Measurements from ENCODE around the gene CD1C.
"Not testable (repeated sequence)": the region's sequence is repeated elsewhere in the genome, so short reads cannot be mapped to it uniquely, and the experiment has no call there.

CD1C gene

GRCh38 chr1:158282421-158282820 lies 7.3 kb upstream of the CD1C start:
- not testable (repeated sequence) for DNase-seq; H3K4ac ChIP-seq (ENCODE audit: low read depth, low read length); H2BK5ac ChIP-seq (ENCODE audit: low read length); H3K79me1 ChIP-seq (ENCODE audit: low read length); H4K5ac ChIP-seq (ENCODE audit: low read length); H3K4me1 ChIP-seq (ENCODE audit: control insufficient read depth, low read depth, low read length); H4K8ac ChIP-seq (ENCODE audit: low read depth, low read length); H3K23ac ChIP-seq (ENCODE audit: low read length); H3K36me3 ChIP-seq (ENCODE audit: control insufficient read depth, insufficient read depth, low read length); H3K56ac ChIP-seq (ENCODE audit: low read length); H3K4me2 ChIP-seq (ENCODE audit: low read length); H2BK120ac ChIP-seq (ENCODE audit: low read depth, low read length); H3K27me3 ChIP-seq (ENCODE audit: insufficient read depth, low read length, poor library complexity); H3K18ac ChIP-seq (ENCODE audit: low read length); H3K9ac ChIP-seq (ENCODE audit: low read length); H3K79me2 ChIP-seq (ENCODE audit: control insufficient read depth, insufficient read depth, low read length); H2AK5ac ChIP-seq (ENCODE audit: low read length); H3K4me3 ChIP-seq (ENCODE audit: low read length); H3K27ac ChIP-seq (ENCODE audit: low read depth, low read length); H2BK15ac ChIP-seq (replicated peaks; ENCODE audit: low read depth)
- no CpG with 5 or more reads among the region's 2 CpGs for WGBS (ENCODE audit: extremely low coverage, insufficient coverage, low lambda C conversion rate)

- Histone ChIP-seq H4K5ac (ENCODE audit: low read length) (no peak overlapping the region), H3K4me2 (ENCODE audit: low read length) (no peak overlapping the region), H3K23ac (ENCODE audit: low read length) (no peak overlapping the region), H3K79me1 (ENCODE audit: low read length) (no peaks in the 10 kb centered on the region), H3K36me3 (ENCODE audit: control insufficient read depth, insufficient read depth, low read length) (no peaks in the 10 kb centered on the region), H2BK5ac (ENCODE audit: low read length) (no peak overlapping the region), H3K56ac (ENCODE audit: low read length) (no peak overlapping the region), H3K79me2 (ENCODE audit: control insufficient read depth, insufficient read depth, low read length) (no peaks in the 10 kb centered on the region), H3K4ac (ENCODE audit: low read depth, low read length) (no peak overlapping the region), H3K4me1 (ENCODE audit: control insufficient read depth, low read depth, low read length) (no peaks in the 10 kb centered on the region), H4K8ac (ENCODE audit: low read depth, low read length) (no peak overlapping the region), H2BK15ac (replicated peaks; ENCODE audit: low read depth) (no peak overlapping the region), H3K18ac (ENCODE audit: low read length) (no peak overlapping the region), H3K27ac (ENCODE audit: low read depth, low read length) (no peak overlapping the region), H3K9ac (ENCODE audit: low read length) (no peak overlapping the region), H2AK5ac (ENCODE audit: low read length) (no peak overlapping the region), H2BK120ac (ENCODE audit: low read depth, low read length) (no peak overlapping the region), H3K4me3 (ENCODE audit: low read length) (no peak overlapping the region), H3K27me3 (ENCODE audit: insufficient read depth, low read length, poor library complexity) (no peaks in the 10 kb centered on the region)
- no CpG with 5 or more reads among the region's 2 CpGs for WGBS (ENCODE audit: extremely low coverage, insufficient coverage, low lambda C conversion rate)
- DNase-seq: peak; percentile 6
These were observed 5.8 kb upstream of the CD1C start for GRCh38 chr1:158283965-158284364.

GRCh38 chr1:158285756-158286241 lies 3.9 kb upstream of the CD1C start:
- Histone ChIP-seq H3K27ac (ENCODE audit: low read depth, low read length) (no peak overlapping the region), H2BK5ac (ENCODE audit: low read length) (no peak overlapping the region), H4K5ac (ENCODE audit: low read length) (no peak overlapping the region), H3K23ac (ENCODE audit: low read length) (no peak overlapping the region), H3K4me2 (ENCODE audit: low read length) (no peak overlapping the region), H3K4me3 (ENCODE audit: low read length) (no peak overlapping the region), H3K18ac (ENCODE audit: low read length) (no peak overlapping the region), H2BK120ac (ENCODE audit: low read depth, low read length) (no peak overlapping the region), H2BK15ac (replicated peaks; ENCODE audit: low read depth) (no peak overlapping the region), H3K56ac (ENCODE audit: low read length) (no peak overlapping the region), H3K36me3 (ENCODE audit: control insufficient read depth, insufficient read depth, low read length) (no peaks in the 10 kb centered on the region), H4K8ac (ENCODE audit: low read depth, low read length) (no peak overlapping the region), H3K4me1 (ENCODE audit: control insufficient read depth, low read depth, low read length) (no peaks in the 10 kb centered on the region), H3K79me1 (ENCODE audit: low read length) (no peaks in the 10 kb centered on the region), H3K79me2 (ENCODE audit: control insufficient read depth, insufficient read depth, low read length) (no peaks in the 10 kb centered on the region), H3K4ac (ENCODE audit: low read depth, low read length) (no peak overlapping the region), H3K27me3 (ENCODE audit: insufficient read depth, low read length, poor library complexity) (no peaks in the 10 kb centered on the region), H3K9ac (ENCODE audit: low read length) (no peak overlapping the region), H2AK5ac (ENCODE audit: low read length) (no peak overlapping the region)
- no peak for DNase-seq
- no CpG with 5 or more reads among the region's 7 CpGs for WGBS (ENCODE audit: extremely low coverage, insufficient coverage, low lambda C conversion rate)

GRCh38 chr1:158286487-158286886 lies 3.2 kb upstream of the CD1C start:
- WGBS (ENCODE audit: extremely low coverage, insufficient coverage, low lambda C conversion rate): no CpG with 5 or more reads among the region's 4 CpGs
- H2BK5ac ChIP-seq (ENCODE audit: low read length): no peak overlapping the region
- H3K56ac ChIP-seq (ENCODE audit: low read length): no peak overlapping the region
- no peak overlapping the region for H3K9ac ChIP-seq (ENCODE audit: low read length)
- H3K18ac ChIP-seq (ENCODE audit: low read length): no peak overlapping the region
- H3K4me1 ChIP-seq (ENCODE audit: control insufficient read depth, low read depth, low read length): no peaks in the 10 kb centered on the region
- no peak overlapping the region for H4K5ac ChIP-seq (ENCODE audit: low read length)
- no peak overlapping the region for H4K8ac ChIP-seq (ENCODE audit: low read depth, low read length)
- no peaks in the 10 kb centered on the region for H3K36me3 ChIP-seq (ENCODE audit: control insufficient read depth, insufficient read depth, low read length)
- no peaks in the 10 kb centered on the region for H3K79me2 ChIP-seq (ENCODE audit: control insufficient read depth, insufficient read depth, low read length)
- no peak overlapping the region for H3K4ac ChIP-seq (ENCODE audit: low read depth, low read length)
- no peaks in the 10 kb centered on the region for H3K27me3 ChIP-seq (ENCODE audit: insufficient read depth, low read length, poor library complexity)
- H3K4me2 ChIP-seq (ENCODE audit: low read length): no peak overlapping the region
- no peak overlapping the region for H3K23ac ChIP-seq (ENCODE audit: low read length)
- H3K79me1 ChIP-seq (ENCODE audit: low read length): no peaks in the 10 kb centered on the region
- DNase-seq: no peak
- no peak overlapping the region for H3K27ac ChIP-seq (ENCODE audit: low read depth, low read length)
- no peak overlapping the region for H2AK5ac ChIP-seq (ENCODE audit: low read length)
- no peak overlapping the region for H2BK120ac ChIP-seq (ENCODE audit: low read depth, low read length)
- no peak overlapping the region for H2BK15ac ChIP-seq (replicated peaks; ENCODE audit: low read depth)
- H3K4me3 ChIP-seq (ENCODE audit: low read length): no peak overlapping the region

- Histone ChIP-seq H2BK15ac (replicated peaks; ENCODE audit: low read depth) (no peak overlapping the region), H3K27me3 (ENCODE audit: insufficient read depth, low read length, poor library complexity) (no peaks in the 10 kb centered on the region), H4K8ac (ENCODE audit: low read depth, low read length) (no peak overlapping the region), H2AK5ac (ENCODE audit: low read length) (no peak overlapping the region), H3K4ac (ENCODE audit: low read depth, low read length) (no peak overlapping the region), H3K79me2 (ENCODE audit: control insufficient read depth, insufficient read depth, low read length) (no peaks in the 10 kb centered on the region), H3K36me3 (ENCODE audit: control insufficient read depth, insufficient read depth, low read length) (no peaks in the 10 kb centered on the region), H3K18ac (ENCODE audit: low read length) (no peak overlapping the region), H3K79me1 (ENCODE audit: low read length) (no peaks in the 10 kb centered on the region), H3K56ac (ENCODE audit: low read length) (no peak overlapping the region), H2BK120ac (ENCODE audit: low read depth, low read length) (no peak overlapping the region), H3K23ac (ENCODE audit: low read length) (no peak overlapping the region), H3K4me1 (ENCODE audit: control insufficient read depth, low read depth, low read length) (no peaks in the 10 kb centered on the region), H3K4me2 (ENCODE audit: low read length) (no peak overlapping the region), H3K27ac (ENCODE audit: low read depth, low read length) (no peak overlapping the region), H3K4me3 (ENCODE audit: low read length) (no peak overlapping the region), H2BK5ac (ENCODE audit: low read length) (no peak overlapping the region), H4K5ac (ENCODE audit: low read length) (no peak overlapping the region), H3K9ac (ENCODE audit: low read length) (no peak overlapping the region)
- peak; percentile 2 for DNase-seq
- WGBS (ENCODE audit: extremely low coverage, insufficient coverage, low lambda C conversion rate): no CpG with 5 or more reads among the region's 1 CpG
These were observed 2.8 kb upstream of the CD1C start for GRCh38 chr1:158286941-158287346.

- no peaks in the 10 kb centered on the region for H3K4me1 ChIP-seq (ENCODE audit: control insufficient read depth, low read depth, low read length)
- no peak overlapping the region for H2AK5ac ChIP-seq (ENCODE audit: low read length)
- no peak overlapping the region for H3K27ac ChIP-seq (ENCODE audit: low read depth, low read length)
- no peak overlapping the region for H4K8ac ChIP-seq (ENCODE audit: low read depth, low read length)
- no peak overlapping the region for H2BK15ac ChIP-seq (replicated peaks; ENCODE audit: low read depth)
- H3K27me3 ChIP-seq (ENCODE audit: insufficient read depth, low read length, poor library complexity): no peaks in the 10 kb centered on the region
- no peak overlapping the region for H3K56ac ChIP-seq (ENCODE audit: low read length)
- H3K18ac ChIP-seq (ENCODE audit: low read length): no peak overlapping the region
- no peak overlapping the region for H4K5ac ChIP-seq (ENCODE audit: low read length)
- no peak overlapping the region for H2BK5ac ChIP-seq (ENCODE audit: low read length)
- no CpG with 5 or more reads among the region's 5 CpGs for WGBS (ENCODE audit: extremely low coverage, insufficient coverage, low lambda C conversion rate)
- H3K9ac ChIP-seq (ENCODE audit: low read length): no peak overlapping the region
- H2BK120ac ChIP-seq (ENCODE audit: low read depth, low read length): no peak overlapping the region
- H3K4me3 ChIP-seq (ENCODE audit: low read length): no peak overlapping the region
- no peak for DNase-seq
- no peaks in the 10 kb centered on the region for H3K79me1 ChIP-seq (ENCODE audit: low read length)
- H3K36me3 ChIP-seq (ENCODE audit: control insufficient read depth, insufficient read depth, low read length): no peaks in the 10 kb centered on the region
- no peak overlapping the region for H3K23ac ChIP-seq (ENCODE audit: low read length)
- H3K79me2 ChIP-seq (ENCODE audit: control insufficient read depth, insufficient read depth, low read length): no peaks in the 10 kb centered on the region
- H3K4me2 ChIP-seq (ENCODE audit: low read length): no peak overlapping the region
- H3K4ac ChIP-seq (ENCODE audit: low read depth, low read length): no peak overlapping the region
These were observed 660 bp downstream of the CD1C start for GRCh38 chr1:158290321-158290844.

All from mesendoderm (in vitro differentiated cells).